T-helper 22 cell (primary cell): Measurements from ENCODE around the gene PXDN.
"Not testable (repeated sequence)": the region's sequence is repeated elsewhere in the genome, so short reads cannot be mapped to it uniquely, and the experiment has no call there.

Experiments used
- DNase-seq: peaks from one replicate; pipeline ENCODE4 v3.0.0-alpha.2; 2020; ENCODE audit warnings: low read depth

The PXDN gene

GRCh38 chr2:1681323-1682180 is 62.8 kb downstream of the PXDN start:
- no peak for DNase-seq

DNA sequence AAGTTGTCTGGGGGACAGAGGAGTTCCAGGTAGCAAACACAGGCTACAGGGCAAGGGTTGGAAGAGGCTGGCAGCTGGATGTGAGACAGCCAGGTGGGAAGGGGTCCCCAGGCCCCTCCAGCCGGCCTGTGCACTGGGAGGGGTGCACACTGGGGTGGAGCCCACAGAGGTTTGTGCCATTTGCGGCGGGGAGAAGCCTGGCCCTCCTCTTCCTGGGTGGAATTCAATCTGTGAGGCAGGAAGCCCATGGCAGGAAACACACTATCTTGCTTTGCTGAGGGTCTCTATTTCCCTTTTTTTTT is 63.3 kb downstream of the PXDN start:
- DNase-seq: no peak

GRCh38 chr2:1680222-1681016 is 63.9 kb downstream of the PXDN start:
- DNase-seq: no peak

GRCh38 chr2:1679488-1680039 is 64.8 kb downstream of the PXDN start:
- not testable (repeated sequence) for DNase-seq

- not testable (repeated sequence) for DNase-seq
These were observed 65.2 kb downstream of the PXDN start for GRCh38 chr2:1679065-1679464.

DNA sequence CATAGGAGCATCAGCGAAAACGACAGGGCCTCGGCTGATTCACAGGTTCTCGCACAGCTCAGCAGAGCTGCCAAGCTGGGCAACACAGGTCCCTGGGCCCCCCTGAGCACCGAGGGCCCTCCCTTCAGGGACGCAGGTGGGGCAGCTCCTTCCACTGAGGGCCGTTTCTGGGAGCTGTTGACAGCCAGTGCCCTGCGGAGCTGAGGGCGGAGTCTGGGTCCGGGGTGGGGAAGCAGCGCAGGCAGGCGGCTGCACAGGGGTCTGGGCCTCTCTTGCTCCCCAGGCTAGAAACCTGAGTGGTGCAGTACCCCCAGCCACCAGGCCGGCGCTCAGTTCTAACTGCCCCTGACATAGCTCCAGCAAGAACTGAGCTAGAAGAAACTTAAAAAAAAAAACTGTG is 65.7 kb downstream of the PXDN start:
- DNase-seq: no peak

- no peak for DNase-seq
These were observed 66.5 kb downstream of the PXDN start for GRCh38 chr2:1677821-1678165.

DNA sequence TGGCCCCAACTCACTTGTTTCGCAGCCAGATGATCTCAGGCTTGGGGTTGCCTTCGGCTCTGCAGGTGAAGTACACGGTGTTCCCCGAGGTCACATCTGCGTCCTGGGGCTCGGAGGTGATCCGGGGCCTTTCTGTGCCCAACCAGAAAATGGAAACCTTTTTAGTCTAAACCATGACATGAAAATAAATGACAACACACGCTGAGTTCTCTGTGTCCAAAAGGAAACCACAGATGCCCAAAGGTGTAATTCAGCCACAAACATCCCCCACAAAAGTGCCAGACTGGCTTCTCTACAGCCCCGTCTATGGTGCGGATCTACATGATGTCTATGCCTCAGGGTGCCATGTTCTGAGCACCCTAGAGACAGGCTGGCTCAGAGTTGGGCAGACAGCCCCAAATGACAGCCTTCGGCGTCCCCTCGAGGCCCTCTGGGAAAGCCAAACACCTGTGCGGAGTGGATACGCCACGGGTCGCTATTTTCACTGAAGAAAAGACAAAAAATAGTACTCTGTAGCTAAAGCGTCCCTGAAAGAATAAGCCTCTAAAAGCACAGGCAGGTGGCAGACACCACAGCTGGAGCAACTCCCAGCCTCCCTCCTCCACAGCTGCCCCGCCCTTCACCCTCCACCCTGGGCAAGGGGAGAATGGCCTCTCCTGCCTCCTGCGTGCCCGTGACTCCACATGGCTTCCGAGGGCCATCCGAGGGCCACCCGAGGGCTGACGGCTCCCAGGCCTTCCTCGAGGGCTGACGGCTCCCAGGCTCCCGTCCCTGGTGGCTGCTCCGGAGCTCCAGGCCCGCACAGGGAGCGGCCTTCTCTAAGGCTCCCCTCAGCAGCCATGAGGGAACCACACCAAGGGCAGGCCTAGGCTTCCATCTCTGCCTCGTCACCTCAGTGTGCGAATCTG is 67.1 kb downstream of the PXDN start:
- no peak for DNase-seq

- no peak for DNase-seq
These were observed 68.0 kb downstream of the PXDN start for GRCh38 chr2:1676091-1676912.

GRCh38 chr2:1675633-1676032 is 68.7 kb downstream of the PXDN start:
- no peak for DNase-seq

DNA sequence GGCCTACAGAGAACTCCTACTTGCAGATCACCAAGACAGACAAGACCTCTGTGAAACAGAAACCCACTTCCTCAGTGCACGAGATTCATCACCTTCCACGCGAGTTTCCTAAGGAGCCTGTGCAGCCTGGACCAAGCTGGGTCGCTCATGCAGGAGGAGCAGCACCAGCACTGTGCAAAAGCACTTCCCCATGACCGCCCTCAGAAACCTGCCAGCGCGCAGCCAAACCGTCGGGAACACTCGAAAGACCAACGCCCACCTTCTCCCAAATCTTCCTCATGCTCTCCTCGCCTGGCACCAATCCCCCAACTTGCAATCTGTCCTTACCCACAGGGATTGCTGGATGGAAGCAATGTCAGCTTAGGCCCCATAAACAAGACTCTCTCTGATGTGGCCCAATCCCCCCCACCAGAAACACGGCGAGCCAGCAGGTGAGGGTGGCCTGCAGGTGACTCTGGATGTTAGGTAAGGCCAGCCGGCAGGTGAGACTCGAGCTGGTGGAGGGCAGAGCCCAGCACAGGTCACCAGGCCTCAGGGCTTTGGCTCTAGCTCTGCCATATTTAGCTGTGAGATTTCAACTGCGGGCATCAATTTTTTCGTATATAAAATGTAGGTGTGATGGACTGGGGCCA is 69.4 kb downstream of the PXDN start:
- no peak for DNase-seq

GRCh38 chr2:1674276-1674675 is 70.0 kb downstream of the PXDN start:
- DNase-seq: no peak

GRCh38 chr2:1673160-1673944 is 71.0 kb downstream of the PXDN start:
- no peak for DNase-seq

- no peak for DNase-seq
These were observed 71.6 kb downstream of the PXDN start for GRCh38 chr2:1672738-1673137.

DNA sequence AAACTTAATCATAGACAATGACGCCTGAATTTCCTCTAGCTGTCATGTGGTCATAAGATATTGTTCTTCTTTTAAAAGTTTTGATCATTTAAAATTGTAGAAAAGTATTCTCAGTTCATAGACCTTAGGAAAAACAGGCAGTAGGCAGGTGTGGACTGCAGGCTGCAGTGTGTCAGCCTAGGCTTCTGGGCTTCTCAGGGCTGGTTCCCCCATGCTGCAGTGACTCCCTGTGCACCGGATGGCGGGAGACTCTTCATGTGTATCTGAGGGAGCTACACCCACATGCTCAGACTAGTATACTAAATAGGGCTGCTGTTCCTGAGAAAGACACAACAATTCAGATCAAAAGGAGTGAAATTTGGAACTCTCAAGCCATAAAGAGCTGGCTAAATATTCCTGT is 72.4 kb downstream of the PXDN start:
- no peak for DNase-seq

DNA sequence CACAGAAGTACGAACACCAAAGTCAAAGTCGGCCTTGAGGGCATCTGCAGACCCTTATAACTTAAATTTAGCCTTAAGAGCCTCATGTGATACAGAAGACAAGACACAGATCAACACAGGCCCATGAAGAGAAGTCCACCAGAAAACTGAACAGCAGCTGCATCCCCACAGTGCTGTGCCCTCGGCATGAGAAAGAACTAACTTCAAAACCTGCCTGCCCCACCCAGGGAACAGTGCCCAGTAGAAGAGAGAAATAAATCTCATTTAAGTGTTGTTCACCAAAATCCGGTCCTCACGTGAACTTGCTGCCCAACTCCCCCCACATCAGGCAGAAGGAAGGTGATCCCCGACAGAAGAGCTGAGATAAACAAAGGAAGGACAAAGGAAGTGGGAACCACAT is 73.7 kb downstream of the PXDN start:
- no peak for DNase-seq

- no peak for DNase-seq
These were observed 78.4 kb downstream of the PXDN start for GRCh38 chr2:1665761-1666505.

GRCh38 chr2:1664698-1665097 is 79.6 kb downstream of the PXDN start:
- DNase-seq: no peak

DNA sequence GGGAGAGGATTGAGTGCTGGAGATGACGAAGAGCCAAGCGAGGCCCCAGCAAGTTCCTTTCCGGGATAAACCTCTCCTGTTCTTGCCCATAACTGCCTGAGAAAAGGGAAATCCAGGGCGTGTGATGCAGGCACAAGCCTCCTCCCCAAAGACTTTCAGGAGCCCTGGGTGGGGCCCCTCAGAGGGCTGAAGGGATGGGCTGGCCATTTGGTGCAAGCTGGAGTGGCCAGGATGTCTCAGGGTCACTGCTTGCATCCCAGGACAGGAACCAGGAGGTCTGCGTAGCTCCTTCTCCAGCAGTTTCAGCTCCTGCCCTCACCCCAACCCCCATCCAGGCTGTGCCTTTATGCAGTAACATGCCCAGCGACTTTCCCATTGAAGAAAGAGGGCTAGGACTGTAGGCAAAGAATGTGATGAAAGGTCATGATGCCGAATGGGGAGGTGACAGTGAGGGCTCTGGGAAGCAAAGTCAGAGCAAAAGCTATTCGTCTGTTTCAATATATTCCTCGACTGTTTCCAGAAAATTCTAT is 80.2 kb downstream of the PXDN start:
- DNase-seq: no peak
